ENCODE data around the gene FGF22. TPM values are rescaled to one million over a fixed set of nuclear protein-coding genes. Genes with fewer than 3 reads are reported as not detected.

Gene FGF22
- not detected for total RNA-seq

GRCh38 chr19:639253-640160 is at the start of gene FGF22:
Gene FGF22, plus strand, starts transcription at chr19:639879. Its CDS starts 47 bp downstream, at chr19:639926.

GRCh38 chr19:633068-633785 is 6.5 kb upstream of the FGF22 start, which contains the start of gene POLRMT:
Gene POLRMT, minus strand, starts transcription at chr19:633537. Its CDS starts 25 bp downstream, at chr19:633512.

GRCh38 chr19:662962-663681 is 23.4 kb downstream of the FGF22 start, which contains the start of gene RNF126:
Gene RNF126, minus strand, starts transcription at chr19:663214. Its CDS starts 93 bp downstream, at chr19:663121.

GRCh38 chr19:676339-677105 is 36.8 kb downstream of the FGF22 start, which contains the start of gene FSTL3:
Gene FSTL3, plus strand, starts transcription at chr19:676392. Its CDS starts 32 bp downstream, at chr19:676424.

Other genes starting within 250 kb of the FGF22 start
- 3.8 TPM for gene C2CD4C, start 230.7 kb upstream of the FGF22 start, total RNA-seq
- gene SHC2, start 178.8 kb upstream of the FGF22 start, total RNA-seq = 22.5 TPM
- 1.3 TPM for gene MADCAM1, start 143.4 kb upstream of the FGF22 start, total RNA-seq
- gene TPGS1, start 132.4 kb upstream of the FGF22 start, total RNA-seq = 28.9 TPM
- gene CDC34, start 108.1 kb upstream of the FGF22 start, total RNA-seq = 83.5 TPM
- gene GZMM, start 95.8 kb upstream of the FGF22 start, total RNA-seq = not detected
- gene BSG, start 67.3 kb upstream of the FGF22 start, total RNA-seq = 413 TPM
- 6.0 TPM for gene HCN2, start 50.0 kb upstream of the FGF22 start, total RNA-seq
- 33.2 TPM for gene POLRMT, start 6.3 kb upstream of the FGF22 start, total RNA-seq
- gene RNF126, start 23.3 kb downstream of the FGF22 start, total RNA-seq = 25.8 TPM
- gene FSTL3, start 36.5 kb downstream of the FGF22 start, total RNA-seq = 36.6 TPM
- gene PRSS57, start 55.6 kb downstream of the FGF22 start, total RNA-seq = not detected
- 145 TPM for gene PALM, start 69.1 kb downstream of the FGF22 start, total RNA-seq
- gene MISP, start 111.2 kb downstream of the FGF22 start, total RNA-seq = 1.4 TPM
- gene PTBP1, start 157.6 kb downstream of the FGF22 start, total RNA-seq = 113 TPM
- 21.2 TPM for gene PLPPR3, start 182.1 kb downstream of the FGF22 start, total RNA-seq
- gene AZU1, start 188.0 kb downstream of the FGF22 start, total RNA-seq = 3.4 TPM
- gene PRTN3, start 201.1 kb downstream of the FGF22 start, total RNA-seq = 2.5 TPM
- gene ELANE, start 212.4 kb downstream of the FGF22 start, total RNA-seq = 6.4 TPM
- 15.3 TPM for gene CFD, start 219.8 kb downstream of the FGF22 start, total RNA-seq

Data from camera-type eye (tissue), 1 donor.